Endothelial cell (in vitro differentiated cells): ENCODE measurements around the gene EMC9. TPM values are rescaled to one million over a fixed set of nuclear protein-coding genes. Genes with fewer than 3 reads are reported as not detected.
A peak's percentile ranks its signal among the peaks of the same experiment; 100 is the strongest.

ENCODE experiments used
- DNase-seq: peaks from one replicate; pipeline ENCODE4 v3.0.0; 2021; ENCODE audit warnings: low spot score
- H3K27ac Mint-ChIP-seq: one replicate; pipeline ENCODE4 v1.8.0; 2021; ENCODE audit warnings: mixed read lengths, inconsistent platforms; ENCODE audit not compliant: unreplicated experiment
- H3K27me3 Mint-ChIP-seq: one replicate; pipeline ENCODE4 v1.8.0; 2021; ENCODE audit warnings: mild to moderate bottlenecking, moderate library complexity, mixed read lengths, inconsistent platforms; ENCODE audit not compliant: unreplicated experiment
- H3K36me3 Mint-ChIP-seq: one replicate; pipeline ENCODE4 v1.8.0; 2021; ENCODE audit warnings: mild to moderate bottlenecking, low read depth, mixed read lengths, inconsistent platforms; ENCODE audit not compliant: unreplicated experiment
- H3K4me1 Mint-ChIP-seq: one replicate; pipeline ENCODE4 v1.8.0; 2021; ENCODE audit warnings: mild to moderate bottlenecking, mixed read lengths, inconsistent platforms; ENCODE audit not compliant: unreplicated experiment
- H3K4me3 Mint-ChIP-seq: one replicate; pipeline ENCODE4 v1.8.0; 2021; ENCODE audit warnings: mild to moderate bottlenecking, mixed read lengths, inconsistent platforms; ENCODE audit not compliant: unreplicated experiment
- H3K9me3 Mint-ChIP-seq: one replicate; pipeline ENCODE4 v1.8.0; 2021; ENCODE audit warnings: mixed read lengths, inconsistent platforms; ENCODE audit not compliant: unreplicated experiment
- total RNA-seq: library from RNA; stranded (reverse); fragmentation: NEBNext Ultra II Directional; extraction: Animal tissue kit (Norgen Biotek cat#: 25700); gene quantifications from one replicate; pipeline ENCODE4 v1.2.1, GENCODE V29; 2021; ENCODE audit not compliant: unreplicated experiment
- TF ChIP-seq, protein P1 (sequence below): fragments of 200-600 bp; sonication (generic); IDR thresholded peaks from one replicate; pipeline ENCODE4 v1.5.0; 2021; ENCODE audit warnings: antibody characterized with exemption; ENCODE audit not compliant: unreplicated experiment

Gene EMC9
- total RNA-seq, 1 donor from 2014 or later, result 16.7 TPM

DNA sequence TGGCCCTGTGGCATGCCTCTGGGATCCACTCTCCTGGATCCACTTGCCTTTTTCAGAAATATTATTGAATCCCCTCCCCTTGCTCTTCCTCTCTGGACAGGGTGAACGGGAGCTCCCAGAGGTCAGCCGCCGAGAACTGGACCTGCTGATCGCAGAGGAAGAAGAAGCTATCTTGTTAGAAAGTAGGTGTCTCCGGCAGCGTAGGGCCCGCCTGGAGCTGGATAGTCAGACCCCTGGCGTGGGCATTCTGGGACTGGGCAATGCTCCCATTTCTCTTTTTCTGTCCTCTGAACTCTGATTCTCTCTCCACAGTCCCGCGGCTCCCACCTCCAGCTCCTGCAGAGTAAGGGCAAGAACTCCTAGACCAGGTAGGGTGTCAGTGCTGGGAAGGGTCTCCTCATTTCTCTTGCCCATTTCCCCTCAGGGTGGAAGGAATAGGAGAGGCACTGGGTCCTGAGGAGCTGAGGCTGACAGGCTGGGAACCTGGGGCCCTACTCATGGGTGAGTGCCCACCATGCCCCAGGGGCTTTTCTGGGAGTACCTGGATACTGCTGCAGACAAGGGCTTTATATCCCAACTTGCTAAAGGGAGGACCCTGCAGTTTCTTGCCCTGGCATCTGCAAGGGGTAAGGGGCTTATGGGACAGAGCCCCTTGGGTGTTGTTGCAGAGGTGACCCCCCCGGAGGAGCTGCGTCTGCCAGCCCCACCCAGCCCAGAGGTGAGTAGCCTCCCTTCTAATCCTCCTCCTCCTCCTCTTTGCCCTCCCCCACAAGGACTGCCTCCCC is 35.8 kb upstream of the EMC9 start:
- TF ChIP-seq, protein P1, sequence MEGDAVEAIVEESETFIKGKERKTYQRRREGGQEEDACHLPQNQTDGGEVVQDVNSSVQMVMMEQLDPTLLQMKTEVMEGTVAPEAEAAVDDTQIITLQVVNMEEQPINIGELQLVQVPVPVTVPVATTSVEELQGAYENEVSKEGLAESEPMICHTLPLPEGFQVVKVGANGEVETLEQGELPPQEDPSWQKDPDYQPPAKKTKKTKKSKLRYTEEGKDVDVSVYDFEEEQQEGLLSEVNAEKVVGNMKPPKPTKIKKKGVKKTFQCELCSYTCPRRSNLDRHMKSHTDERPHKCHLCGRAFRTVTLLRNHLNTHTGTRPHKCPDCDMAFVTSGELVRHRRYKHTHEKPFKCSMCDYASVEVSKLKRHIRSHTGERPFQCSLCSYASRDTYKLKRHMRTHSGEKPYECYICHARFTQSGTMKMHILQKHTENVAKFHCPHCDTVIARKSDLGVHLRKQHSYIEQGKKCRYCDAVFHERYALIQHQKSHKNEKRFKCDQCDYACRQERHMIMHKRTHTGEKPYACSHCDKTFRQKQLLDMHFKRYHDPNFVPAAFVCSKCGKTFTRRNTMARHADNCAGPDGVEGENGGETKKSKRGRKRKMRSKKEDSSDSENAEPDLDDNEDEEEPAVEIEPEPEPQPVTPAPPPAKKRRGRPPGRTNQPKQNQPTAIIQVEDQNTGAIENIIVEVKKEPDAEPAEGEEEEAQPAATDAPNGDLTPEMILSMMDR, result no peak
- Mint-ChIP-seq H3K36me3 (peaks cover 23% of the 10 kb centered on the region), H3K4me1 (peaks cover 4% of the 10 kb centered on the region), H3K27me3 (peaks cover 10% of the 10 kb centered on the region), H3K4me3 (no peak overlapping the region), H3K9me3 (no peaks in the 10 kb centered on the region), H3K27ac (no peak overlapping the region)
- DNase-seq, result no peak

- Mint-ChIP-seq H3K36me3 (peaks cover 20% of the 10 kb centered on the region), H3K4me1 (peaks cover 4% of the 10 kb centered on the region), H3K27ac (no peak overlapping the region), H3K9me3 (no peaks in the 10 kb centered on the region), H3K27me3 (peaks cover 8% of the 10 kb centered on the region), H3K4me3 (no peak overlapping the region)
- TF ChIP-seq, protein P1, result no peak
- no peak for DNase-seq
Measured at GRCh38 chr14:24176599-24176998, 35.2 kb upstream of the EMC9 start.

DNA sequence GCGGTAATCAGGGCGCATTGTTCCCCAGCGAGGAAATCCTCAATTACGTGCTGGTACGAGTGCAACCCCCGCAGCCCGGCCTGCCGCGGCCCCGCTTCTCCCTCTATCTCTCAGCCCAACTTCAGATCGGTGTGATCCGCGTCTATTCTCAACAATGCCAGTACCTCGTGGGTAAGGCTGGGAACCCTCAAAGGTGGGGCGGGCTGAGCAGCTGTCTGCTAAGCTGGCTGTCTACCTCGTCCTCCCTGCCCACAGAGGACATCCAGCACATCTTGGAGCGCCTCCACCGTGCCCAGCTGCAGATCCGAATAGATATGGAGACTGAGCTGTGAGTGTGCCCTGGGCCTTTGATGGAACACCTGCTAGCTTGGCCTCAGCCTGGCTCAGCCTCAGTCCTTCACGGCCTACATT is 31.5 kb upstream of the EMC9 start:
- H3K27ac Mint-ChIP-seq, result no peak overlapping the region

GRCh38 chr14:24172261-24172860 is 31.0 kb upstream of the EMC9 start:
- TF ChIP-seq, protein P1, result no peak
- Mint-ChIP-seq H3K4me3 (peak overlapping the region; percentile 81), H3K4me1 (peaks cover 2% of the 10 kb centered on the region), H3K27ac (no peak overlapping the region), H3K9me3 (no peaks in the 10 kb centered on the region), H3K27me3 (peaks cover 4% of the 10 kb centered on the region), H3K36me3 (peaks cover 21% of the 10 kb centered on the region)
- DNase-seq, result no peak

More for the DNA sequence above, 31.5 kb upstream of the EMC9 start:
- Mint-ChIP-seq H3K27me3 (peaks cover 4% of the 10 kb centered on the region), H3K9me3 (no peaks in the 10 kb centered on the region), H3K4me3 (peak overlapping the region; percentile 42), H3K4me1 (no peaks in the 10 kb centered on the region), H3K36me3 (peaks cover 18% of the 10 kb centered on the region)
- TF ChIP-seq, protein P1, result no peak
- DNase-seq, result no peak
